ENCODE data around the gene FCSK.

FCSK gene

DNA sequence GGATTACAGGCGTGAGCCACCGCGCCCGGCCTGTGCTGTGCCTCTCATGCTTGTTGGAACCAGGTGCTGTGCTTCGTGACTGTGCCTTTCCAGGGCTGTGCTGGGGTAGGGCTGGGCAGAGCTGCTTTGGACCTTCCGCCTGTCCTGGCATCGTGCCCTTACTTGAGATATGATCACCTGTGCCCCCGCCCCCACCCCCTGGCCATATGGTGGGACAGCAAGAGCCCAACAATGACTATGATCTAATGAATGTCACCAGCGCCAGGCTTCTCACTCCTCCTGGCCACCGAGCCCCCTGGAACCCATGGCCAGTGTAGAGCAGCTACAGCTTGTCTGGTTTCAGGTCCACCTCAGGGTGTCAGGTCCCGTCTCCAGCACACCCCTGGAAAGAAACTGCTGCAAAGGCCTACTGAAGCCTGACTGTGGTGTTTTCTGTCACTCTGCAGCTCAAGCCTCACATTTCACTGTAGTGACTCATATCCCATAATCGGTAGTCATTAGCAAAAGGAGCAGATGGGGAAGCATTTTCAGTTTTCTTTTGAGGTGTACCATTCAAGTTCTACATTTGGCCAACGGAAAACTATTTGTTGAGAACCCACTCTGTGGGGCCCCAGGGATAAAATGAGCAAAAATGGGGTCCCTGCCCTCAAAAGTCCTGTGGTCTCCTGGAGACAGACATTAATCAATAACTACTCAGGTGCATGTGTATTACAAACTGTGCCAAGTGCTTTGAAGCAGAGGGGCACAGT, 22.1 kb downstream of the FCSK start:
- no peak for DNase-seq (ENCODE audit: low read depth, low spot score)

DNA sequence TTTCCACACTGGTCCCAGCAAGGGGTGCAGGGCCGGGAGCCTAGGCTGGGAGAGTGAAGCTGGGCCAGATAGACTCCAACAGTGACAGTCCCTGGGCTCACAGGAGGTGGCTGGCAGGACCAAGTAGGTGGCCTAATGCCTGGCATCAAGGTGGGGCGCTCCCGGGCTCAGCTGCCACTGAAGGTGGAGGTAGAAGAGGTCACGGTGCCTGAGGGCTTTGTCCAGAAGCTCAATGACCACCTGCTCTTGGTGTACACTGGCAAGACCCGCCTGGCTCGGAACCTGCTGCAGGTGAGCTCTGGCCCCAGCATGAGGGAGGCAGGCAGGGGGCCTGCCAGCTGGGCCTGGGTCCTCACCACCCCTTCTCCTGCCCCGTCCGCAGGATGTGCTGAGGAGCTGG, 23.8 kb downstream of the FCSK start:
- DNase-seq (ENCODE audit: low read depth, low spot score) = no peak

DNA sequence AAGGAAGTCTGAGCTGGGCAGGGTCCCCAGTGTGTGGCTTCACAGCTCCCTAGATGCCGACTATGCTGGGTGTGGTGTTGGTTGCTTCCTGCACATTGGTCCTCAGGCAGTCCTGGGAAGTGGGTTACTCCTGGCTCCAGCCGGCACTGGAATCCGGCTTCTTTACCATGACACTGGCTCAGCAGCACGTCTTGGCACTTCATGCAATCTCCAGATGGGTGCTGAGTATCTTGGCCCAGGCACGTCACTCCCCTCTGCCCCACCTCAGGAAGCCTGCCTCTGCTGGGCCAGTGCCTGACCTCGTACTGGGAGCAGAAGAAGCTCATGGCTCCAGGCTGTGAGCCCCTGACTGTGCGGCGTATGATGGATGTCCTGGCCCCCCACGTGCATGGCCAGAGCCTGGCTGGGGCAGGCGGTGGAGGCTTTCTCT, 24.5 kb downstream of the FCSK start:
- DNase-seq (ENCODE audit: low read depth, low spot score) = no peak

DNA sequence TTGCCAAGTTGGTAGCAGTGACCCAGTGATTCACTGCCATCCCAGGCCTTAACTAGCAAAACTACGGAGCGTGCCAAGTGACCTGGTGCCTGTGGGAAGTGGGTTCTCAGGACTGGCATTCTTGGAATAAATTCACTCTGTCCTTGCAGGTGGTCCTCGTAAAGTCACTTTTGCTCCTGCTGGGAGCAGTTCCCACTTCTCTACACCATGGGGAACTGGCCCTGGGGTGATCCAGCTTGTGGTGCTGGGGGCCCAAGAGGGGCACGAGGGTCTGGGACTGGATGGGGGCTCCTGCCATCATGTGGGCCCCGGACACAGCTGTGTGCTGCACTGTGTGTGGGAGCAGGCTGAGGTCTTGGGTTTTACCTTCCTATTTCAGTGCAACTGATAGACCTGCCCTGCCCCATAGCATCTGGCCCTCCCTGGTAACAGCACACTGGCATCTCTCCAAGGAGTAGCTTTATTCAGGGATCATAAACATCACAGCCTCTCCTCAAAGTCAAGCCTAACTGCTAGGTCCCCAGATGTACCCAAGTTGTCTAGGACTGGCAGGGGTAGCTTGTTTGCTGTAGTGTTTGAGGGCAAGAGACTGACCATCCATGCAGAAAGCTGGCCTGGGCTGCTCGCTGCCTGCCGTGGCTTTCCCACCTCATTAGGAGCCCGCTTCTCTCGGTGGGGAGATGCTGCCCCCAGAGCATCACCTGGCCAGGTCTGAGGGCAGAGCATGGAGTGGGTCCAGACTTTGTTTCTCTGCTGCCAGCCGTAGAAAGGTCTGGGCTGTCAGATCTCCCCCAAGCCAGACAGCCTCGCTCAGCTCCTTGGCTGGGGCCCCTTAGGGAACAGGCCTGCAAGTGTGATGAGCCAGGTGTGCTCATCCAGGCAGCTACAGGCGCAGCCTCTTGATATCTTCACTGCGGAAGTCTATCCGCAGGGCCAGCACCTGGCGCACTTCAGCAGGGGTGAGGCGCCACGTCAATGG, 26.0 kb downstream of the FCSK start:
- no peak for DNase-seq (ENCODE audit: low read depth, low spot score)

DNA sequence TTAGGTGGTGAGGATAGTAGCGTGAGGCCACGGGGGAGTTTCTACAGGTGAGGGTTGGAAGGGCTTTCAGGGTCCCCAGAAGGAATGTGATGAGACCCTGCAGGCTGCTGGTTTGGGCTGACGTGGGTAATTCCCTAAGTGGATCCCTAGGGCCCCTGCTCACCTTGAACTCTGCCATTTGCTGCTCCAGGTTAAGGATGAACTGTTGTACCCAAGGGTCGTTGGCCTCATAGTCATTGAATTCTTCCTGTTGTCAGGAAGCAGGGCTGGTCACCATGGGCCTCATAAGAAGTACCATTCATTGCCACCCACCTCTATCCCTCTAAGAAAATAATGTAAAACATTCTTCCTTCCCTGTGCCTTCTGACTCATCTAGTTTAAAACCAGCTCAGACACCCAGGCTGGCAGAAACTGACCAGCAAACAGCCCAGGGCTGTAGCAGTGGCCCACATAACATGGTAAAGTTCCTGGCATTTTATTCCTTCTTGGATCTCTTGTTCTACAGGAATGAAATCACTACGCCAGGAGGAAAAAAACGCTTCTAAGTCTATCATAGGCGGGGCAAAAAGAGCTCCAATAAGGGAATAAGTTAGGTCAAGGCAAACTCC, 27.6 kb downstream of the FCSK start:
- DNase-seq (ENCODE audit: low read depth, low spot score) = no peak

DNA sequence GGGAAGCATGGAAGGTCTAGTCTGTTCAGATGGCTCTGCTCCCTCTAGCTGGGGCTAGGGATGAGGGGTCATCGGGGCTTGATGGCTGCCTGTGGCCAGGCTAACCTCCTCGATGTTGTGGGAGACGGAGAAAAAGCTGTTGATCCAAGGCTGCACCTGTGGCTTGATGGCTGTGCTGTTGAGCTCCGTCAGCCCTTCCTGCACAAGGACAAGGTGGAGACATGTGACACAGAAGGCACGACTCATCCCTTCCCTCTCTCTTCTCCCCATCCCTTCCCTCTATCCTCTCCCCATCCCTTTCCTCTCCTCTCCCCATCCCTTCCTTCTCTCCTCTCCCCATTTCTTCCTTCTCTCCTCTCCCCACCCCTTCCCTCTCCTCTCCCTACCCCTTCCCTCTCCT, 28.2 kb downstream of the FCSK start:
- no peak for DNase-seq (ENCODE audit: low read depth, low spot score)

DNA sequence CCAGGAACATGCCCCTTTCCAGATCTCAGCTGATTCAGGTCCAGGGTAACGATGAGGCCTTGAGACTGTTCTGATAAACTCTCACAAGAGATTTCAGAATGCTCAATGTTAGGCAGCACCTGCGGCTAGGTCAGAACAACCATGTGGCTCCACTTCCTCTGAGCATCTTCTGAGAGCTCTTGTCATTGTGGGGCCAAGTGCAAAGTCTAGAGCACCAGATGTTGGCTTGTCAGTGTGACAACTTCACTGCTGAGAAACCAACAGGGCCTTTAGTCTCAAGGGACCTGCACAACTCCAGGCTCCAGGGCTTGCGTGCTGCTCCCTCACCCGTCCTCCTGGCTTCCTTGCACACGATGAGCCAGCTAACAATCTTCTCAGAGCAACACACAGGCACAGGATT, 29.0 kb downstream of the FCSK start:
- DNase-seq (ENCODE audit: low read depth, low spot score) = no peak

DNA sequence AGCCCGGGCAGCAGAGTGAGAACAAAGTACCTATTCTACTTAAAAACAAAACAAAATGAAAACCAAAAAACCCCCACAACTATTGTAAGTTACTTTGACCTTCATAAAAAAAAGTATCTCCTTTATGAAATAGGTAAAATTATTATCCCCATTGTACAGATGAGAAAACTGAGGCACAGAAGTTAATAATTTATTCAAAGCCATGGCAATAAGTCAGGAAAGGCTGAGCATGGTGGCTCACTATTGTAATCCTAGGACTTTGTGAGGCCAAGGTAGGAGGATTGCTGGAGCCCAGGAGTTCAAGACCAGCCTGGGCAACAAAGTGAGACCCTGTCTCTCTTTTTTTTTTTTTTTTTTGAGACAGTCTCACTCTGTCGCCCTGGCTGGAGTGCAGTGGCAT, 30.5 kb downstream of the FCSK start:
- DNase-seq (ENCODE audit: low read depth, low spot score) = no peak

DNA sequence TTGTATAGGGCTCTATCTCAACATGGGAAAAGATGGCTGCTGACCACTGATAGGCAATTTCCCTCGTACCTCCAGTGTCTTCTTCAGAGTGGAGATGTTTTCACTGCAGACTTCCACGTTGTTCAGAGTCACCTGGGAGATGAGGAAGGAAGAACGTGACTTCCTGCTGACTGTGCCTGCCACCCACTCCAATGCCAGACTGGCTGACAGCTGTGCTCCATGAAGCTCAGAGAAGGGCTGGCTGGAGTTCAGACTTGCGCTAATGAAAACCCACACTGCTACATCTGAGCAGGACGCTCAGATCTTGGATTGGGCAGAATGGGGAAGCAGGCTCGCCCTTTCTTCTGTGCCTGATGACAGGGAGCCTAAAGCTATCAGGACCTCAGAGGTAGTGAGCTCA, 35.9 kb downstream of the FCSK start:
- no peak for DNase-seq (ENCODE audit: low read depth, low spot score)

DNA sequence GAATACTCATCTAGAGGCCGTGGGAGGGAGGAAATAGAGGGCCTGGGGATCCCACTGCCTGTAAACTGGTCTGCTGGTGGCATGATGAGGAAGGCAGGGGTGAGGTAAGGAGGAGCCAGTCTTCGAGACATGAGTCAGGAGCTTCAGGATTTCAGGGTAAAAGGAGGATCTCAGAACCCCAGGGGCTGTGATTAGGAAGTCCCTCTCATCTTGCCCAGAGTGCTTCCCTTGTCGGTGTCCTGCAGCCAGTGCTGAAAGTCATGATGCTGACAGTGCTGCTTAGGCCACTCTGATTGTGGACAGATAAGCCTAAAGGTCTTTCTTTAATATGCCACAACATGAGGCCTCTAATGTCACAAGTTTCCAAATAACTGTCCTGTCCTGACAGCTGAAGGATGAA, 39.4 kb downstream of the FCSK start:
- no peak for DNase-seq (ENCODE audit: low read depth, low spot score)

DNA sequence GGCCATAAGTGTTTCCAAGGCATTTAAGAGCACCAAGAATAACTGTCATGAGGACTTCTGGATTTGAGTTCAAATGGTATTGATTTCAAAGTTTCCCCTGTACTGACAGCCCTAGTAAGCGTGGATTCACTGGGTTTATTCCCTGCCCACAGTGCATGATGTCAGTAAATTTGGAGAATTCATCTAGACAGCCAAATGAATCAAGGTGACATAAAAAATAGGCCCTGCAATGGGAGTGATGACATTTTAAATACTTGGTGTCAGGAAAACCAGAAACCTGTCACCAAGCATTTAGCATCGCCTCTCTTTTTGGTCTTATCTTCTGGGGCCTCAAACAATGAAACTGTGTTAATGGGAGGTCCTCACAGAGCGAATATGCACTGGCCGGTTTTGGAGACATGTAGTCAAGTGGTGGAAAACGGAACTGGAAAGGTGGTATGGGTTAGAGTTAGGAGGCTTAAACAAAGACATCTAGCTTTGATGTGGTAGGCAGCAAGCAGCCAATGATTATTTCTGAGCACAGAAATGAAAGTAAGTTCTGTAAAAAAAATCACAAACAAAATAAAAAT, 39.9 kb downstream of the FCSK start:
- no peak for DNase-seq (ENCODE audit: low read depth, low spot score)

DNA sequence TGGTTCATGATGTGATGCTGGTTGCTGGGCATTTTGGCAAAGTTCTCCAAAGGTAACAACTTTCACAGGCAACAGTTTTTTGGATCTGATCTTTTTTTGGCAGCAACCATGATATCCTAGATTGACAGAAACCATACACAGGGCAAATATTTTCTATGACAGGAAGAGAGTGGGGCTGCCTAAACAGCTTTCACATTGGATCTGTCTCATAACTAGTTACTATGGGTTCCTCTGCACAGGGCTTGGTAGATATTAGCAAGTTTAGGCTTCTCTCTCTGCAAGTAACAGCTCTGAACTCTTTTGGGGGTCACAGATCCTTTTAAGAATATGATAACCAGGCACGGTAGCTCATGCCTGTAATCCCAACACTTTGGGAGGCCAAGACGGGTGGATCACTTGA, 40.4 kb downstream of the FCSK start:
- no peak for DNase-seq (ENCODE audit: low read depth, low spot score)

DNA sequence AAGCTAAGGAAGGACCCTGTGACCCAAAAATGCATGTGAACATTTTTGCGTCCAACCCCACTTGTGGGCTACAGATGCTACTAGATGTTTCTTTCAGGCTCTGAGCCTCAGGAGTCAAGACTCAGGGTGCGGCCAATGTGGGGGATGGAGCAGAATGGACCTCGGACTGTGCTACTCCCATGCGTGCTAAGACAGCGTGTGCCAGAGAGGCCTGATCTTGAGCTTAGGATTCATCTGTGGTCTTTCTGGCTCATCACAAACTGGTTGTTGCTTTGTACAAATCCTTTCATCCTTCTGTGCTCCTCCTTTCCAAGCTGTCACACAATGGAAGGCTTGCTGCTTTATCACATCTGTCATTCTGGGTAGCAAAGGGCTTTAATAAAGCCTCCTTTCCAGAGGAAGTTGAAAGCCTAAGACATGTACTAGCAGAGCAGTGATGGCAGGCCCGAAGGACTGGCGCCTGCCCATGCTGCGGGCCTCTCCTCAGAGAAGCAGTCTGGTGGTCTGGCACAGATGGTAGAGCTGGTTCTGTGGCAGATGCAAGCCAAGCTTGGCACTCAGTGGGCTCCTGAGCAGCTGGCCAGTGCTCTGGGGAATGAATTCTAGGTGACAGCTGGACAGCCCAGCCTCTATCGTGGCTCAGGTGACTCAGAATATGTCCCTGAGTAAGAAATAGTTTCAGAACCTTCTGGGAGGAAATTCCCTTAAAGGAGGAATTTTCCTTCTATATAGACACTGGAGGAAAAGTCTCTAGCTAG, 41.2 kb downstream of the FCSK start:
- DNase-seq (ENCODE audit: low read depth, low spot score) = no peak

DNA sequence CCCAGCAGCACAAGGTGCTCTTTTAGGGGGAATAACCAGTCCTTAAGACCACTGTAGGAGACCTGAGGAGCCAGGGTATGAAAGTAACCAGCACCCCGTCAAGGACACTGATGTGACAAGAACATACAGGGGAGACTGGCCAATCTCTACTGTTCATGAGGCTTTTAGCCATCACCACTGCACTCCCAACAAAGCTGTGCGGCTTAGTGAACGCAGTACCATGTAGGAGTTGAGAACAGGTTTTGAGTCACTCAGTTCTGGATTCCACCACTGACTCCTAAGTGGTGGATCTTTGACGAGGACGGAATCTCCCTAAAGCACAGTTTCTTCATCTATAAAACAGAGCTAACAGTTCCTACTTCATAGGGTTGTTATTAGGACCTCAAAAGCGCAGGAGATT, 42.1 kb downstream of the FCSK start:
- no peak for DNase-seq (ENCODE audit: low read depth, low spot score)

DNA sequence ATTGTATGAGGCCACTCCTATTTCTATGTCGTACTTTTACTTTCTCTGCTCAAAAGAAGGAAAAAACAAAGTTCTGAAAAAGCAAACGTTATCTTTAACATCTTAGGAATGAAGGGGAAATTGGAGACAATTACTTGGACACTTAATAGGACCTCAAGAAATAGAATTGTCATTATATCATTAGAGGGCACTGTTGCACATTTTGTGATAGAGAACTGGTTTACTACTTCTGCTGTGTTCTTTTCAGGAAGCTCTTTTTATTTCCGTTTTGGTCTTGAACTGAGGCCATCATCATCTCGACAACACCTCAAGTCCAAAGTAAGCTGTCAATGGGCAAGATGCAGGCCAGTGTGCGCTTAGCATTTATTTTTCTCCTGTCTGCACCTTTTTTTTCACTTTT, 54.4 kb downstream of the FCSK start:
- DNase-seq (ENCODE audit: low read depth, low spot score) = no peak

DNA sequence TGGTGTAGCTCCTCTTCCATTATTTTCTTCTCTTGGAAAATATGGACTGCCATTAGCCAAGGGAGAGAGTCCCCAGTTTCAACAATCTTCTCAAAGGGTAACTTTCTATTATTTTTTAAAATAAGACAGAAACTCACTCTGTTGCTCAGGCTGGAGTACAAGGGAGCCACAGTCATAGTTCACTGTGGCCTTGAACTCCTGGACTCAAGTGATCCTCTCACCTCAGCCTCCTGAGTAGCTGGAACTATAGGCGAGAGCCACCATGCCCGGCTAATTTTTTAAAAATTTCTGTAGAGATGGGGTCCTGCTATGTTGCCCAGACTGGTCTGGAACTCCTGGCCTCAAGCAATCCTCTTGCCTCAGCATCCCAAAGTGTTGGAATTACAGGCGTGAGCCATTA, 55.8 kb downstream of the FCSK start:
- no peak for DNase-seq (ENCODE audit: low read depth, low spot score)

DNA sequence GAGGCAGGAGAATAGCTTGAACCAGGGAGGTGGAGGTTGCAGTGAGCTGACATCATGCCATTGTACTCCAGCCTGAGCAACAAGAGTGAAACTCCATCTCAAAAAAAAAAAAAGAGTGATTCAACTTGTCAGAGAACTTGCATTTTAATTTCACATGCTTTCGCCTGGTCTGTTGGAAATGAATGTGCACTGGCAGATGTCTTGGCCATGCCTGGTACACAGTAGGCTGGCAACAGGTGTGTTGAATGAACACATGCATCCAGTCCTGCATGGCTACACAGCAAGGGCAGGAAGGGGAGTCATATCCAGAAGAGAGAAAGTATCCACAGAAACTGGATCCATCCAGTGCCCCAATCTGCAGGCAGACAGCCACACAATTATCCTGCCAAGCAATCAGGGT, 57.4 kb downstream of the FCSK start:
- DNase-seq (ENCODE audit: low read depth, low spot score) = no peak

DNA sequence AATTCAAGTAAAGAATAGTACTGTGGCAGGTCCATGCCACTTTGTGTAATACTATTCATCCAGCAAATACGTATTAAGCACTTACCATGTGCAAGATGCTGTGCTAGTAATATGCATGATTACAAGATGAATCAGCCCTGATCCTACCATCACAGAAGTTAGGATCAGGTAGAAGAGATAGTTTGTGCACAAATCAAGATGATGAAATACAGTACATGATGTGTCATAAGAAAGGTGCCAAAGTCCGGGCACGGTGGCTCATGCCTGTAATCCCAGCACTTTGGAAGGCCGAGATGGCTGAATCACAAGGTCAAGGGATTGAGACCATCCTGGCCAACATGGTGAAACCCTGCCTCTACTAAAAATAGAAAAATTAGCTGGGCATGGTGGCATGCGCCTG, 58.1 kb downstream of the FCSK start:
- DNase-seq (ENCODE audit: low read depth, low spot score) = no peak

DNA sequence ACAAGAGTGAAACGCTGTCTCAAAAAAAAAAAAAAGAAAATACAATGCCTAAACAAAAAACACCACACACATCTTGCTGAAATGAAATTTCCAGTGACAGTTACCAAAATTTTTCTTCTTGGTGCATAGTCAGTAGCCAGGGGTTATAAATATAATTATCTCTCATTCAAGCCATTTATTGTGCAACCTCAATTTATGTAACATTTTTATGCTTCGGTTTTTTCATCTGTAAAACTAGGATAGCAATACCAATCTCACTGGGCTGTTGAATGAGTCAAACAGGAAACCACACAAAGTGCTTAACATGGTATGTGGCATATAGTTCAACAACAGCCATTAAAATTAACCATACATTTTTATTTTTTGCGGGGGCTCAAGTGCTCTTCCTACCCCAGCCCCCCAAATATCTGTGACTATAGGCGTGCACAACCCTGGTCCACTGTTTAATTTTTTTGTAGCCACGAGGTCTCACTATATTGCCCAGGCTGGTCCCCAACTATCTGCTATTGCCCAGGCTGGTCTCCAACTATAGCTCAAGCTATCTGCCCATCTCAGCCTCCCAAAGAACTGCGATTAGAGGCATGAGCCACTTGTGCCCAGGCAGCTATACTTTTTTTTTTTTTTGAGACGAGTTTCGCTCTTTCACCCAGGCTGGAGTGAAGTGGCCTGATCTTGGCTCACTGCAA, 66.4 kb downstream of the FCSK start:
- DNase-seq (ENCODE audit: low read depth, low spot score) = no peak

DNA sequence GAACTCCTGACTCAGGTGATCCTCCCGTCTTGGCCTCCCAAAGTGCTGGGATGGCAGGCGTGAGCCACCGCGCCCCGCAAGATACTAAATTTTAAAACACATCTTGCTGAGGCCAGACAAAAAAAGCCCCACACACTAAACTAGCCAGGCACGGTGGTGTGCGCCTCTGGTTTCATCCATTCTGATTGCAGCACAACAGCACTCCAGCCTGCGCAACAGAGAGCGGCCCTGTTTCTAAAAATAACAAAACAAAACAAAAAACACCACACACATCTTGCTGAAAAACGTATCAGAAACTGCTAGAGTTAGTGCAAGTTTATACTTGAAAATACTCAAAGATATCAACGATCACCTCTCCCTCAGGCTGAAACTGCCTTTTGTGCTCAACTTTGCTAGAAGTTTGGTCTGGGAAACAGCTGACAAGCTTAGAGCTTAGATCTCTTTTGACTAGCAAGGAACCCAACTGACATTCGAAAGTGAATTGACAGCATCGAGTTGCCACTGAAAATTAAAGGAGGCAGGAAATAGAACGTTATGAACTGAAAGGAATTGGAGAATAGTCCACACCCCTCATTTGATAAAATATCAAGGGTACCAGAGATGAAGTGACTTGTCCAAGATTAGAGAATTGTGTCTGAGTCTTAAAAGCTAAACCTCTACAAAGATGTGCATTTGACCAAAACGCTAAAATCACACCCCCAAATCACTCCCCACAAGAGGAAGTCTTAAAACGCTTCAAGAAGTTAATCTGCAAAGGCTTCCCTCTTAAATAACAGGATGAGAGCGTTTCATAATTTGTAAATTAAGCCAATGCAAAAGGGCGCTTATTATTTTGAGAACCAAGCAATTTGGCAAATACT, 68.1 kb downstream of the FCSK start:
- no peak for DNase-seq (ENCODE audit: low read depth, low spot score)

All from iPS DF 19.7 (cell line).